HUES6 (cell line): ENCODE data around the gene DZIP1L.

Source experiments
- H3K27ac ChIP-seq: 2 replicates; pipeline ENCODE4 v1.7.0; 2013; ENCODE audit warnings: low read depth, mild to moderate bottlenecking, low read length, inconsistent platforms
- H3K27me3 ChIP-seq: 2 replicates; pipeline ENCODE4 v1.6.1; 2013; ENCODE audit warnings: low read length; ENCODE audit not compliant: control insufficient read depth, insufficient read depth
- H3K36me3 ChIP-seq: 2 replicates; pipeline ENCODE4 v1.6.1; 2013; ENCODE audit warnings: low read length; ENCODE audit not compliant: control insufficient read depth, insufficient read depth
- H3K4me1 ChIP-seq: 2 replicates; pipeline ENCODE4 v1.6.1; 2013; ENCODE audit warnings: low read length; ENCODE audit not compliant: control insufficient read depth, insufficient read depth
- H3K4me3 ChIP-seq: 2 replicates; pipeline ENCODE4 v1.5.1; 2013; ENCODE audit warnings: low read depth, low read length
- H3K9ac ChIP-seq: one replicate; pipeline ENCODE4 v1.6.1; 2013; ENCODE audit warnings: mild to moderate bottlenecking, low read length
- H3K9me3 ChIP-seq: 2 replicates; pipeline ENCODE4 v1.6.1; 2013; ENCODE audit warnings: low read depth, low read length; ENCODE audit not compliant: control insufficient read depth, insufficient read depth

DZIP1L gene

DNA sequence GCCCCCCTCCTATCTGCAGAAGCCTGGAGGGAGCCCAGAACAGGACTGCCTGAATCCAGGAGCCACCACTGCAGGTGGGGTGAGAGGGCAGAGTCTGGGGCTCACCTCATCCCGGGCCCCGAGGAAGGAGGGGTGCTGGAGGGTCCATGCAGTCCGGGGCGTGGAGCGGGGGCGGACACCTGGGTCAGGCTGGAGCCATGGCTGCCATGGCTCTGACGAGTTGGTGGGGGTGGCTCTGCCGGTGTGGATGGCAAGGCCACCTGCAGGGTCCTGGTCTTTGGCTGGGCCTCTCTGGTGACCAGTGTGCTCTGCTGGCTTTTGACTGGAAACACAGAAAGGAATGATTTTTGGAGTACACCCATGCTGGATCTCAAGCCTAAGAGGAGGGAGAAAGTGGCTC lies 47.4 kb downstream of the DZIP1L start:
- no peaks in the 10 kb centered on the region for H3K9me3 ChIP-seq
- no peak overlapping the region for H3K27ac ChIP-seq
- H3K4me1 ChIP-seq, result peaks cover 6% of the 10 kb centered on the region; the same call in 1 of the 2 replicates
- no peaks in the 10 kb centered on the region for H3K27me3 ChIP-seq
- H3K9ac ChIP-seq, result no peak overlapping the region
- peaks cover 50% of the 10 kb centered on the region for H3K36me3 ChIP-seq
- H3K4me3 ChIP-seq, result no peak overlapping the region

DNA sequence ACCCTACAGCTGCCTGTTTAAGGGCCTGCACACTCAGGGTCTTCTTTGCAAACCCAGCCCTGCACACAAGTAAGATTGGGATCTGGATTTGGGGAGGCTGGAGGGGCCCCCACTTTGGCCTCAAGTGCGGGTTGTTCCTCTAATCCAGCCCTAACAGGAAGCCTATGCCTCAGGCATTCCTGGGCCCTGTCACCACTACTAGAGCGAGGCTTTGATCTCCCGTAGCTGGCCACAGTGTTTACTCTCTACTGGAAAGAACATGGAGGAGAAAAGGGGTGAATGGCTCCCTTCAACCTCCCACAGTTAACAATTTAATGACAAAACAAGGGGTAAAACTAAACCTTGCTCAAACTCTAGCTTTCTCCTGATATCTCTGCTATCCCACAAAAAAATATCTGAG lies 48.4 kb downstream of the DZIP1L start:
- Histone ChIP-seq H3K4me3 (no peak overlapping the region), H3K27me3 (no peaks in the 10 kb centered on the region), H3K9me3 (no peaks in the 10 kb centered on the region), H3K4me1 (no peaks in the 10 kb centered on the region), H3K27ac (no peak overlapping the region), H3K9ac (no peak overlapping the region), H3K36me3 (peaks cover 58% of the 10 kb centered on the region)

DNA sequence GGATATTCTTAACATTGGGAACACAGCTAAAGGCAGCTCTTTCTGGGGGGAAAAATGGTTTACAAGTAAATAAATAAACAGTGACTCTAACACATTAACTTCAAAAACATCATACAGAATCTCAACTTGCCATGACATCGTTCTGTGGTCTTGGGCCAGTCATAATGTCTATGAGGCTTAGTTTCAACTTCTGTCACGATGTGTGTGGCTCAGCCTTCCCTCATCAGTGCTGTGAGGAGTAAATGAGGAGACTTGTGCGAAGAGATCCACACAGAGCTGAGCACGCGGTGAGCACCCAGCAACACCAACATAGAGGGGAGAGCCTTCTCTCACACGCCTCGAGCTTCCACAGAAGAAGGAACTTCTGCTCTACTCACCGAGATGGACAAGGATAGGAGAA lies 49.0 kb downstream of the DZIP1L start:
- peaks cover 59% of the 10 kb centered on the region for H3K36me3 ChIP-seq
- H3K9ac ChIP-seq, result no peak overlapping the region
- no peaks in the 10 kb centered on the region for H3K4me1 ChIP-seq
- H3K9me3 ChIP-seq, result no peaks in the 10 kb centered on the region
- H3K27ac ChIP-seq, result no peak overlapping the region
- H3K4me3 ChIP-seq, result no peak overlapping the region
- no peaks in the 10 kb centered on the region for H3K27me3 ChIP-seq

DNA sequence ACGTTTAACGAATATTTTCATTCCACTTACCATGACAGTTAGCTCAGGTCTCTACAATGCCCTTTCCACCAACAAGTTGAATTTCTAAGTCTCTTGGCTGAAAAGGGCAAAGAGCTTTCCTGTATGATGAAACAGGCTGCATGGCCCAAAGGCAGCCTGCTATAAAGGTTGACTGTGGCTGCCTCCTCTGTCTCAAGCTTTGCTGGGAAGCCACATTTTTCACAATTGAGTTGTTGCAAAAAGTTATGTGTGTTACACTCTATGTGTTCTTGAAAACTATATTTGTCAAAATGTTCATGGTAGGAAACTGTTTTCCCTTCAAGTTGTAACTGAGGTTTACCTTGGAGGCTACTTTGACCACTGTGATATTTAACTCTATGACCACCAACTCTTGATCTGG lies 49.5 kb downstream of the DZIP1L start:
- H3K9ac ChIP-seq, result no peak overlapping the region
- H3K36me3 ChIP-seq, result peaks cover 63% of the 10 kb centered on the region
- no peaks in the 10 kb centered on the region for H3K9me3 ChIP-seq
- no peaks in the 10 kb centered on the region for H3K4me1 ChIP-seq
- no peak overlapping the region for H3K4me3 ChIP-seq
- no peaks in the 10 kb centered on the region for H3K27me3 ChIP-seq
- no peak overlapping the region for H3K27ac ChIP-seq

DNA sequence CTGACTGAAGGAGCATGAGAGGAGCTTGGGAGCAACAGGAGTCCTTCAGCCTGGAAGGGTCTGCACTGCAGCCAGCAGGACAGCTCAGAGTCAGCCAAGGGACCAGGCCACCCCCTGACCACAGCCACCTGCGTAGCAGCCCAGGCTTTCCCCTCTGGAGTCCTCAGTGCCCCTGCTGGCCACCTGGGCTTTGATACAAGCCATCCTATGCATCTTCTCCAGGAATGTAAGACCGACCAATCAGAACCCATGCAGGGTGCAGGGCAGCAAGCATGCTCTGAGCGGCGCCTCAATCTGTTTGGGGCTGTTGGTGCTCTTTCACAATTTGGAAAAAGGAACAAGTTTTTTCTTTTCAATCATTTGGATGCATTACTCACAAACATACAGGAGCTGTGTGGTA lies 52.0 kb downstream of the DZIP1L start:
- H3K4me3 ChIP-seq, result no peak overlapping the region
- peaks cover 62% of the 10 kb centered on the region for H3K36me3 ChIP-seq
- H3K9me3 ChIP-seq, result no peaks in the 10 kb centered on the region
- no peak overlapping the region for H3K9ac ChIP-seq
- no peaks in the 10 kb centered on the region for H3K27me3 ChIP-seq
- no peaks in the 10 kb centered on the region; the same call in 1 of the 2 replicates for H3K4me1 ChIP-seq
- no peak overlapping the region for H3K27ac ChIP-seq

DNA sequence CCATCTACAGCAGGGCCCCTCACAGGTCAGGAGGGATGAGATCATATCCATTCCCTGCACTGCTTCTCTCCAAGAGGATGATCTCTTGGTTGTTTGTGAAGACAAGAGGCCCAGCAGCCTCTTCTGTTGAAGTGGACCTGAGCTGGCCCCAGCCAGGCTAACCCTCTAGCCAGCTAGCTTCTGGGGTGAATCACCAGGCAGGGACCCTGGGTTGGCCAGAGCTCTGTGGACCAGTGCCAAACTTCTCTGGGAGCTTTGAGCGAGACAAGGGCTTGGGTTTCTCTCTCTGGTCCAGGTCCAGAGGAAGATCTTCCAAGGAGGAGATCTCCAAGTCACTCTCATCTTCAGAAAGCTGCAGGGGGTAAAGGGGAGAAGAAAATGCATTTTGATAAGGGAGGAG lies 52.8 kb downstream of the DZIP1L start:
- H3K27me3 ChIP-seq, result no peaks in the 10 kb centered on the region
- H3K9me3 ChIP-seq, result no peaks in the 10 kb centered on the region
- no peaks in the 10 kb centered on the region; the same call in 1 of the 2 replicates for H3K4me1 ChIP-seq
- H3K9ac ChIP-seq, result no peak overlapping the region
- H3K4me3 ChIP-seq, result no peak overlapping the region
- peaks cover 56% of the 10 kb centered on the region for H3K36me3 ChIP-seq
- no peak overlapping the region for H3K27ac ChIP-seq

DNA sequence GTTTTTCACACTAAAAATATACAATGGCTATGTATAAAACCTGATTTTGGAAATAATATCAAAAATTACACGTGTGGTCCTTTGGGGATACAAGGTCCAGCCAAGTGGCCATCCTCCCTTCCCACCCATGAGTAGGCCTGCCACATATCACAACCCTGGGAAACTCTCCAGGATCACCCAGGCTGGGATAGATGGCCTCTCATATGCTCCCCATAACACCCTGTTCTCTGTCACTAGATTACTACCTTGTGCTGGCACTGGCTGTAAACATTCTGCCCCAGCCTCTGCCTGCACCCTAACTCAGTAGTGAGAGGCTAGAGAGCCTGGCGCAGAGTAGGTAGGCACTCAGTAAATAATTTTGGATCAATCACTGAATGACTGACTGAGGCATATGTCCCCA lies 53.4 kb downstream of the DZIP1L start:
- no peaks in the 10 kb centered on the region; the same call in 1 of the 2 replicates for H3K4me1 ChIP-seq
- peaks cover 52% of the 10 kb centered on the region for H3K36me3 ChIP-seq

DNA sequence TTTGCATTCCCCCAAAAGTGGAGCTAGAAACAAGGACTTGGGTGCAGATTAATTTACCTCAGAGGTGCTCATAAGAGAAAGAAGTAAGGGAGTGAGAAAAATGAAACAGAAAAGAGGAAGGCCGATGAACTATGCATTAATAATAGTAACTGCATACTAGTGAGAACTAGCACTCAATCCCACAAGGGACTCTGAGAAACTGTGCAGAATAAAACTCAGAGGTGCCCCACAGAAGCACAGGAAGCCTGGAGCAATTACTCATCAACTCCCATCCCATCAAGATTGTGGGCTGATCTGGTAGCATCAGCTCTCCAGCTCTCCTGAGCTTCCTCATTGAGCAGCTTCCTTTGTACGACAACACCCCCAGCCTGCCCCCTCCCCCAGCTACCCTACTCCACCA lies 54.6 kb downstream of the DZIP1L start:
- Histone ChIP-seq H3K4me3 (no peak overlapping the region), H3K36me3 (peaks cover 39% of the 10 kb centered on the region), H3K9me3 (no peaks in the 10 kb centered on the region), H3K4me1 (no peaks in the 10 kb centered on the region; the same call in 1 of the 2 replicates), H3K9ac (no peak overlapping the region), H3K27me3 (no peaks in the 10 kb centered on the region), H3K27ac (no peak overlapping the region)

More for the DNA sequence above, 53.4 kb downstream of the DZIP1L start:
- no peak overlapping the region for H3K4me3 ChIP-seq
- H3K27me3 ChIP-seq, result no peaks in the 10 kb centered on the region
- no peak overlapping the region for H3K9ac ChIP-seq
- H3K27ac ChIP-seq, result no peak overlapping the region
- no peaks in the 10 kb centered on the region for H3K9me3 ChIP-seq

DNA sequence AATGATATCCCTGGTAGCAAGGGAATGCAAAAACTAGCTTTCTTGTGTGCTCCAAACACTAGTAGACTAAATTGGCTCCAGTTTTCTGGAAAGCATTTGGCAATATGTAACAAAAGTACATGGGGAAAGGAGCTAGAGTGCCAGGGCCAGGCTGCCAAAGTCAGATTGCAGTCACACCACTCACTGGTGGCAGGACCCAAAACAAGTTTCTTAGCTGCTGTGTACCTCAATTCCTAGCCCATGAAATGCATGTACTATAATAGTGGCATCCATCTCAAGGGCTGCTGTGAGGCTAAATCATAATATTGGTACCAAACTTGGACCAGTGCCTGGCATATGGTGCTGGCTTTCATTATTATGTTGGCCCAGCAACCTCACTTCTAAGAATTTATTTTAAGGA lies 56.1 kb downstream of the DZIP1L start:
- Histone ChIP-seq H3K9ac (no peak overlapping the region), H3K27ac (no peak overlapping the region), H3K36me3 (peaks cover 27% of the 10 kb centered on the region), H3K4me1 (no peaks in the 10 kb centered on the region; the same call in 1 of the 2 replicates), H3K27me3 (no peaks in the 10 kb centered on the region), H3K4me3 (no peak overlapping the region), H3K9me3 (no peaks in the 10 kb centered on the region)

DNA sequence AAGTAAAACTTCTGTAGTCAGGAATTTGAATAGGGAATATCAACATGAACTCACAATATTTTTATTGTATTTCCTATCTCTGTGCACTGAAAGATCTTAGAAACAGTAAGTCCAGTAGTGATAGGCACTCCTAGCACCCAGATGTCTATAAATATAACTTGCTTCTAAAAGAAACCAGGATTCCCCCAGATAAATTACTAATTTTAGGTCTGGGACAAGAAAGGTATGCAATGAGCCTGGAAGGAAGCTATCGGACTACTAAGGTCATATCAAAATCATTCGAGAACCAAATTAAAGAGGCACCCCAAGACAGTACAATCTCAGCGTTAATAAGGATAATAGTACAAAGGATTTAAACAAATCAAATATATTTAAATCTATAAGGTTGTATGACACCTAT lies 58.0 kb downstream of the DZIP1L start:
- H3K9ac ChIP-seq, result no peak overlapping the region
- H3K4me3 ChIP-seq, result no peak overlapping the region
- no peaks in the 10 kb centered on the region for H3K27me3 ChIP-seq
- peaks cover 10% of the 10 kb centered on the region for H3K36me3 ChIP-seq
- no peaks in the 10 kb centered on the region; the same call in 1 of the 2 replicates for H3K4me1 ChIP-seq
- H3K27ac ChIP-seq, result no peak overlapping the region
- H3K9me3 ChIP-seq, result no peaks in the 10 kb centered on the region

DNA sequence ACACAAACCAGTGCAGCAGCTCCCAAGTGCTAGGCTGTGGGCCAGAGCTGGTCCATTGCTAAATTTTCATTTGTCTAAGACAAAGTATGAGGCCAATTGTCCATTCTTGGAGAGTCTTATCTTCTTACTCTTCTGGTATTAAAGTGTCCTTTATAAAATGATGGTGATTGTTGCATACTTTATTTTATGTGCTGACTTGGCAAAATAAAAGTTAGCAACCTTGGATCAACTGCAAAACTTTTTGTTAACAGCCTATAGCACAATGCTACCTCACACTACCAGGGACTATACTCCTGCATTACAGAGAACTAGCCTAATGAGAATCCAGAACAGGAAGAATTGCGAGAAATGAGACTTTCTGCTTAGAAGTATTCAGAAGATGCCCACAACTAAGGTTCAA lies 61.4 kb downstream of the DZIP1L start:
- H3K9ac ChIP-seq, result no peak overlapping the region
- no peaks in the 10 kb centered on the region for H3K4me1 ChIP-seq
- H3K27ac ChIP-seq, result no peak overlapping the region
- H3K4me3 ChIP-seq, result no peak overlapping the region
- no peaks in the 10 kb centered on the region for H3K36me3 ChIP-seq
- H3K9me3 ChIP-seq, result no peaks in the 10 kb centered on the region
- no peaks in the 10 kb centered on the region for H3K27me3 ChIP-seq
